H9 (cell line): ENCODE data around the gene ZNF628. TPM values are rescaled to one million over a fixed set of nuclear protein-coding genes. Genes with fewer than 3 reads are reported as not detected.
A peak's percentile ranks its signal among the peaks of the same experiment; 100 is the strongest.

Experiments
- DNase-seq: peaks from one replicate; pipeline ENCODE4 v3.0.0-alpha.2; 2017
- H2AFZ ChIP-seq: one replicate; pipeline ENCODE4 v1.6.1; 2013; ENCODE audit warnings: mild to moderate bottlenecking, low read length, control low read depth, moderate library complexity
- H2AK5ac ChIP-seq: 2 replicates; pipeline ENCODE4 v1.6.1; 2013; ENCODE audit warnings: low read length, control low read depth, mixed read lengths; ENCODE audit not compliant: insufficient read length
- H2BK120ac ChIP-seq: one replicate; pipeline ENCODE4 v1.6.1; 2013; ENCODE audit warnings: low read depth, mild to moderate bottlenecking, low read length, control low read depth, inconsistent platforms; ENCODE audit not compliant: poor library complexity, severe bottlenecking
- H2BK12ac ChIP-seq: 2 replicates; pipeline ENCODE4 v1.6.1; 2013; ENCODE audit warnings: low read length, control low read depth, mixed read lengths, low read depth; ENCODE audit not compliant: insufficient read length
- H2BK15ac ChIP-seq: 2 replicates; pipeline ENCODE4 v1.6.1; 2013; ENCODE audit warnings: low read depth, low read length, control low read depth
- H2BK20ac ChIP-seq: one replicate; pipeline ENCODE4 v1.6.1; 2013; ENCODE audit warnings: low read depth, mild to moderate bottlenecking, low read length, control low read depth, inconsistent platforms; ENCODE audit not compliant: poor library complexity, severe bottlenecking
- H2BK5ac ChIP-seq: 2 replicates; pipeline ENCODE4 v1.6.1; 2013; ENCODE audit warnings: low read length, control low read depth, mixed read lengths; ENCODE audit not compliant: insufficient read length
- H3K14ac ChIP-seq: 2 replicates; pipeline ENCODE4 v1.6.1; 2013; ENCODE audit warnings: low read length, control low read depth; ENCODE audit not compliant: insufficient read depth
- H3K18ac ChIP-seq: 2 replicates; pipeline ENCODE4 v1.6.1; 2013; ENCODE audit warnings: low read depth, mild to moderate bottlenecking, mixed read lengths, low read length, control low read depth; ENCODE audit not compliant: insufficient read length
- H3K23ac ChIP-seq: 2 replicates; pipeline ENCODE4 v1.6.1; 2013; ENCODE audit warnings: low read length, control low read depth, mixed read lengths, low read depth; ENCODE audit not compliant: insufficient read length
- H3K23me2 ChIP-seq: 2 replicates; pipeline ENCODE4 v1.6.1; 2013; ENCODE audit warnings: low read depth, mild to moderate bottlenecking, mixed read lengths, low read length, control low read depth; ENCODE audit not compliant: insufficient read length, poor library complexity, severe bottlenecking
- H3K27ac ChIP-seq: 2 replicates; pipeline ENCODE4 v1.5.1; 2013; ENCODE audit warnings: low read length, control low read depth, mixed read lengths, low read depth; ENCODE audit not compliant: insufficient read length
- H3K27me3 ChIP-seq: 2 replicates; pipeline ENCODE4 v1.6.1; 2013; ENCODE audit warnings: low read length, control low read depth, inconsistent platforms; ENCODE audit not compliant: insufficient read depth
- H3K4ac ChIP-seq: 2 replicates; pipeline ENCODE4 v1.6.1; 2013; ENCODE audit warnings: low read depth, mild to moderate bottlenecking, control low read depth, inconsistent platforms, low read length, moderate library complexity
- H3K4me1 ChIP-seq: 2 replicates; pipeline ENCODE4 v1.6.1; 2013; ENCODE audit warnings: low read length, control low read depth, inconsistent platforms; ENCODE audit not compliant: insufficient read depth
- H3K4me2 ChIP-seq: 2 replicates; pipeline ENCODE4 v1.6.1; 2013; ENCODE audit warnings: low read length, control low read depth, mixed read lengths; ENCODE audit not compliant: insufficient read length, insufficient read depth
- H3K56ac ChIP-seq: 2 replicates; pipeline ENCODE4 v1.6.1; 2013; ENCODE audit warnings: low read depth, mild to moderate bottlenecking, mixed read lengths, low read length, control low read depth; ENCODE audit not compliant: insufficient read length
- H3K79me1 ChIP-seq: 2 replicates; pipeline ENCODE4 v1.6.1; 2013; ENCODE audit warnings: low read depth, mild to moderate bottlenecking, moderate library complexity, low read length, control low read depth, inconsistent platforms; ENCODE audit not compliant: insufficient read depth, poor library complexity, severe bottlenecking
- H3K79me2 ChIP-seq: 2 replicates; pipeline ENCODE4 v1.6.1; 2013; ENCODE audit warnings: low read length, control low read depth, inconsistent platforms; ENCODE audit not compliant: insufficient read depth
- H3K9ac ChIP-seq: 2 replicates; pipeline ENCODE4 v1.6.1; 2013; ENCODE audit warnings: low read length, control low read depth, mixed read lengths; ENCODE audit not compliant: insufficient read length; ENCODE audit errors: extremely low read depth
- H3K9me3 ChIP-seq: one replicate; pipeline ENCODE4 v1.6.1; 2013; ENCODE audit warnings: low read depth, low read length, inconsistent platforms; ENCODE audit not compliant: control insufficient read depth
- H3T11ph ChIP-seq: one replicate; pipeline ENCODE4 v1.6.1; 2013; ENCODE audit warnings: mild to moderate bottlenecking, low read length, control low read depth, inconsistent platforms
- H4K20me1 ChIP-seq: one replicate; pipeline ENCODE4 v1.6.1; 2013; ENCODE audit not compliant: control insufficient read depth, insufficient read length, insufficient read depth
- H4K5ac ChIP-seq: 2 replicates; pipeline ENCODE4 v1.6.1; 2013; ENCODE audit warnings: low read depth, mild to moderate bottlenecking, mixed read lengths, low read length, control low read depth; ENCODE audit not compliant: insufficient read length
- H4K8ac ChIP-seq: replicated peaks from 2 replicates; pipeline ENCODE4 v1.6.1; 2013; ENCODE audit warnings: low read length, control low read depth, mixed read lengths, low read depth; ENCODE audit not compliant: insufficient read length
- H4K91ac ChIP-seq: 2 replicates; pipeline ENCODE4 v1.6.1; 2013; ENCODE audit warnings: low read depth, mild to moderate bottlenecking, moderate library complexity, mixed read lengths, low read length, control low read depth; ENCODE audit not compliant: insufficient read length
- H3K27ac Mint-ChIP-seq, 3 experiments: 2 replicates in 2 of 3; 3 replicates in 1 of 3; pipeline ENCODE4 v1.8.0; 2020 to 2021; ENCODE audit warnings: mixed read lengths in 3 of 3, mild to moderate bottlenecking in 1 of 3, moderate library complexity in 1 of 3
- H3K27me3 Mint-ChIP-seq: 2 replicates; pipeline ENCODE4 v1.8.0; 2021; ENCODE audit warnings: low read depth, mild to moderate bottlenecking, moderate library complexity, mixed read lengths
- H3K36me3 Mint-ChIP-seq, 3 experiments: 2 replicates in 2 of 3; 3 replicates in 1 of 3; pipeline ENCODE4 v1.8.0; 2020 to 2021; ENCODE audit warnings: low read depth in 3 of 3, mixed read lengths in 3 of 3; ENCODE audit not compliant: insufficient read depth in 1 of 3
- H3K4me1 Mint-ChIP-seq, 2 experiments: 2 replicates each; pipeline ENCODE4 v1.8.0; 2020; ENCODE audit warnings: mixed read lengths in 2 of 2
- H3K4me3 Mint-ChIP-seq, 2 experiments: 2 replicates in 1 of 2; 3 replicates in 1 of 2; pipeline ENCODE4 v1.8.0; 2020 to 2021; ENCODE audit warnings: mild to moderate bottlenecking in 2 of 2, mixed read lengths in 2 of 2, moderate library complexity in 1 of 2
- H3K9me3 Mint-ChIP-seq, 2 experiments: 2 replicates in 1 of 2; 3 replicates in 1 of 2; pipeline ENCODE4 v1.8.0; 2020; ENCODE audit warnings: mild to moderate bottlenecking in 2 of 2, mixed read lengths in 2 of 2, moderate library complexity in 1 of 2
- WGBS: extraction: QIAGEN DNeasy Blood & Tissue Kit; methylation state at CpG from one replicate; pipeline ENCODE4 v1.1.7; 2013; ENCODE audit warnings: missing lambda C conversion rate, low lambda C conversion rate, mixed read lengths; ENCODE audit not compliant: insufficient read length; ENCODE audit errors: extremely low coverage; 5-methylcytosine and 5-hydroxymethylcytosine counted together
- total RNA-seq: library from RNA; stranded (reverse); gene quantifications from 2 replicates; pipeline ENCODE4 v1.2.1, GENCODE V29; 2021
- TF ChIP-seq, protein P1 (sequence below): fragments of 200-600 bp; sonication (generic); conservative IDR thresholded peaks from 3 replicates; pipeline ENCODE4 v1.8.0; 2021; ENCODE audit warnings: antibody characterized with exemption, mild to moderate bottlenecking

The ZNF628 gene
- total RNA-seq, 1 experiment from 2014 or later = 16.6 TPM

DNA sequence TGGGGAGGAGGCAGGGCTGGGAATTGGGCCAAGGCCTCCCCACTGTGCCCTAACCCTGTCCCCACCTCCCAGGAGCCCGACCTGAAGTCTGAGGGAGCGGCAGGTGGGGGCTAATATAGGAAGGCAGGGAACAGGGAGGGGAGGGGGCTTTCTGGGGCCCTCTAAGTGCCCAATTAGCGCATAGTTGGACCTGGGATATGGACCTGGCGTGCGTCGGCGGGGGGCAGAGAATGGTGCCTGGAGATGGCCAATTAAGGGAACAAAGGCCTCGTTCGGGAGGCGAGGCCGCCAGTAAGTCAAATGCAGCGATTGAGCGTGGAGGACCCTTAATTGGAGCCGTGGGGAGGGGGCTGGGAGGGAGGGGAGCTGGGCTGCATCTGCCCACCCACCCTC lies 11.8 kb upstream of the ZNF628 start, which contains the start of gene C19orf85:
Gene C19orf85 (minus strand): TSS at position 90 of the 393 bp plus-strand sequence. CDS start 197 bp downstream, outside the sequence.
- DNase-seq = peak; percentile 83

More for the DNA sequence above, 11.8 kb upstream of the ZNF628 start, which contains the start of gene C19orf85:
- H3K79me1 ChIP-seq = no peaks in the 10 kb centered on the region
- peak within 1 kb of the TSS in 1 of 3 experiments; percentile 86; a peak in 2 of 7 replicates for H3K27ac Mint-ChIP-seq
- TF ChIP-seq, protein P1, sequence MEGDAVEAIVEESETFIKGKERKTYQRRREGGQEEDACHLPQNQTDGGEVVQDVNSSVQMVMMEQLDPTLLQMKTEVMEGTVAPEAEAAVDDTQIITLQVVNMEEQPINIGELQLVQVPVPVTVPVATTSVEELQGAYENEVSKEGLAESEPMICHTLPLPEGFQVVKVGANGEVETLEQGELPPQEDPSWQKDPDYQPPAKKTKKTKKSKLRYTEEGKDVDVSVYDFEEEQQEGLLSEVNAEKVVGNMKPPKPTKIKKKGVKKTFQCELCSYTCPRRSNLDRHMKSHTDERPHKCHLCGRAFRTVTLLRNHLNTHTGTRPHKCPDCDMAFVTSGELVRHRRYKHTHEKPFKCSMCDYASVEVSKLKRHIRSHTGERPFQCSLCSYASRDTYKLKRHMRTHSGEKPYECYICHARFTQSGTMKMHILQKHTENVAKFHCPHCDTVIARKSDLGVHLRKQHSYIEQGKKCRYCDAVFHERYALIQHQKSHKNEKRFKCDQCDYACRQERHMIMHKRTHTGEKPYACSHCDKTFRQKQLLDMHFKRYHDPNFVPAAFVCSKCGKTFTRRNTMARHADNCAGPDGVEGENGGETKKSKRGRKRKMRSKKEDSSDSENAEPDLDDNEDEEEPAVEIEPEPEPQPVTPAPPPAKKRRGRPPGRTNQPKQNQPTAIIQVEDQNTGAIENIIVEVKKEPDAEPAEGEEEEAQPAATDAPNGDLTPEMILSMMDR = no peak
- peaks cover 3% of the 10 kb centered on the region; the same call in 1 of the 2 replicates for H3K4me1 ChIP-seq
- WGBS = no CpG with 5 or more reads among the region's 14 CpGs
- H3K79me2 ChIP-seq = 0 out of 2 replicates have a peak, but pooled peaks cover 3% of the 10 kb centered on the region
- no peak within 1 kb of the TSS for H2AFZ ChIP-seq
- no peak within 1 kb of the TSS for H2BK15ac ChIP-seq
- H4K20me1 ChIP-seq = no peaks in the 10 kb centered on the region
- peak within 1 kb of the TSS in 1 of 2 experiments; percentile 42; a peak in 1 of 5 replicates for H3K4me3 Mint-ChIP-seq
- no peak within 1 kb of the TSS for H3K23ac ChIP-seq
- peaks cover 13% of the 10 kb centered on the region for H3K27me3 Mint-ChIP-seq
- H4K8ac ChIP-seq = no peak within 1 kb of the TSS
- peaks cover 0 to 3% of the 10 kb centered on the region in 2 experiments; a peak in 1 of 5 replicates for H3K9me3 Mint-ChIP-seq
- no peak within 1 kb of the TSS for H3T11ph ChIP-seq
- H2BK20ac ChIP-seq = no peak within 1 kb of the TSS
- H3K9ac ChIP-seq = no peak within 1 kb of the TSS
- no peak within 1 kb of the TSS for H3K4me2 ChIP-seq
- peak within 1 kb of the TSS; percentile 68 for H3K18ac ChIP-seq
- H2BK120ac ChIP-seq = no peak within 1 kb of the TSS
- H4K91ac ChIP-seq = no peak within 1 kb of the TSS
- H2BK5ac ChIP-seq = no peak within 1 kb of the TSS
- peak within 1 kb of the TSS; percentile 51 for H3K14ac ChIP-seq
- no peak within 1 kb of the TSS for H3K27ac ChIP-seq
- H3K56ac ChIP-seq = no peak within 1 kb of the TSS
- H2BK12ac ChIP-seq = no peak within 1 kb of the TSS
- no peak within 1 kb of the TSS for H3K4ac ChIP-seq
- H2AK5ac ChIP-seq = no peak within 1 kb of the TSS
- H4K5ac ChIP-seq = no peak within 1 kb of the TSS
- peaks cover 25 to 30% of the 10 kb centered on the region in 2 experiments for H3K4me1 Mint-ChIP-seq
- H3K27me3 ChIP-seq = no peaks in the 10 kb centered on the region
- peaks cover 5% of the 10 kb centered on the region for H3K23me2 ChIP-seq
- H3K36me3 Mint-ChIP-seq = peaks cover 0 to 2% (median 0%) of the 10 kb centered on the region in 3 experiments; a peak in 2 of 7 replicates
- no peaks in the 10 kb centered on the region for H3K9me3 ChIP-seq
